Liver (tissue), 9 donors: ENCODE results near the gene LOXL4. TPM values are rescaled to one million over a fixed set of nuclear protein-coding genes. Genes with fewer than 3 reads are reported as not detected.
A peak's percentile ranks its signal among the peaks of the same experiment; 100 is the strongest.

Experiments
- DNase-seq: peaks from one replicate; pipeline ENCODE4 v3.0.0-alpha.2; 2017; ENCODE audit warnings: low spot score
- H3K27ac ChIP-seq, 2 donors: one replicate each; pipeline ENCODE4 v1.7.0; 2013; ENCODE audit warnings: inconsistent platforms in 2 of 2, low read length in 2 of 2, control low read depth in 1 of 2, low read depth in 1 of 2, mild to moderate bottlenecking in 1 of 2
- H3K27me3 ChIP-seq, 4 donors: one replicate each; pipeline versions ENCODE4 v1.6.1 to v1.7.0; 2013; ENCODE audit warnings: low read length in 3 of 4, inconsistent platforms in 1 of 4, mild to moderate bottlenecking in 1 of 4, moderate library complexity in 1 of 4; ENCODE audit not compliant: control insufficient read depth in 4 of 4, insufficient read depth in 4 of 4
- H3K36me3 ChIP-seq, 4 donors: one replicate each; pipeline versions ENCODE4 v1.6.1 to v1.7.0; 2013; ENCODE audit warnings: low read length in 3 of 4, mild to moderate bottlenecking in 3 of 4, low read depth in 1 of 4, moderate library complexity in 1 of 4; ENCODE audit not compliant: control insufficient read depth in 4 of 4, insufficient read depth in 3 of 4
- H3K4me1 ChIP-seq, 4 donors: one replicate each; pipeline versions ENCODE4 v1.6.1 to v1.7.0; 2013; ENCODE audit warnings: low read length in 3 of 4, mild to moderate bottlenecking in 3 of 4, moderate library complexity in 1 of 4; ENCODE audit not compliant: control insufficient read depth in 4 of 4, insufficient read depth in 4 of 4
- H3K4me3 ChIP-seq, 3 donors: one replicate each; pipeline versions ENCODE4 v1.6.1 to v1.7.0; 2013; ENCODE audit warnings: low read length in 3 of 3, control low read depth in 1 of 3, low read depth in 1 of 3, mild to moderate bottlenecking in 1 of 3
- H3K9ac ChIP-seq, 2 donors: one replicate each; pipeline ENCODE4 v1.7.0; 2013; ENCODE audit warnings: low read length in 2 of 2, mild to moderate bottlenecking in 2 of 2, moderate library complexity in 2 of 2, control low read depth in 1 of 2, low read depth in 1 of 2
- H3K9me3 ChIP-seq, 4 donors: one replicate each; pipeline versions ENCODE4 v1.6.1 to v1.7.0; 2013; ENCODE audit warnings: low read length in 3 of 4; ENCODE audit not compliant: control insufficient read depth in 4 of 4
- ATF3 ChIP-seq: IDR thresholded peaks from 2 replicates; pipeline ENCODE4 v1.6.1; 2016; ENCODE audit warnings: antibody characterized with exemption
- CTCF ChIP-seq: fragments of 150-350 bp; IDR thresholded peaks from 2 replicates; pipeline ENCODE4 v1.5.1; 2017; ENCODE audit warnings: improper control_type of control experiment, low read depth, low read length; ENCODE audit not compliant: missing input control
- EGR1 ChIP-seq, 2 donors: IDR thresholded peaks; 2 replicates each; pipeline ENCODE4 v1.6.1; 2016 to 2018; ENCODE audit warnings: antibody characterized with exemption in 2 of 2, low read depth in 2 of 2
- FOXA1 ChIP-seq: IDR thresholded peaks from 2 replicates; pipeline ENCODE4 v1.6.1; 2016; ENCODE audit warnings: antibody characterized with exemption
- FOXA2 ChIP-seq: IDR thresholded peaks from 2 replicates; pipeline ENCODE4 v1.6.1; 2016; ENCODE audit warnings: antibody characterized with exemption
- GABPA ChIP-seq, 2 donors: IDR thresholded peaks in 1 of 2; conservative IDR thresholded peaks in 1 of 2; 2 replicates each; pipeline ENCODE4 v1.6.1; 2016; ENCODE audit warnings: antibody characterized with exemption in 2 of 2, mild to moderate bottlenecking in 1 of 2, moderate library complexity in 1 of 2
- HNF4A ChIP-seq, 2 donors: conservative IDR thresholded peaks; 2 replicates each; pipeline ENCODE4 v1.6.1; 2016; ENCODE audit warnings: antibody characterized with exemption in 2 of 2, mild to moderate bottlenecking in 2 of 2
- HNF4G ChIP-seq: IDR thresholded peaks from 2 replicates; pipeline ENCODE4 v1.6.1; 2016; ENCODE audit warnings: antibody characterized with exemption
- JUND ChIP-seq, 2 donors: IDR thresholded peaks; 2 replicates each; pipeline ENCODE4 v1.6.1; 2016; ENCODE audit warnings: antibody characterized with exemption in 2 of 2
- MAX ChIP-seq: IDR thresholded peaks from 2 replicates; pipeline ENCODE4 v1.6.1; 2016; ENCODE audit warnings: antibody characterized with exemption
- RAD21 ChIP-seq, 2 donors: IDR thresholded peaks; 2 replicates each; pipeline ENCODE4 v1.6.1; 2016; ENCODE audit warnings: antibody characterized with exemption in 2 of 2, mild to moderate bottlenecking in 2 of 2
- RXRA ChIP-seq, 2 donors: IDR thresholded peaks; 2 replicates each; pipeline ENCODE4 v1.6.1; 2017 to 2018; ENCODE audit warnings: antibody characterized with exemption in 2 of 2, mild to moderate bottlenecking in 1 of 2
- SP1 ChIP-seq: IDR thresholded peaks from 2 replicates; pipeline ENCODE4 v1.6.1; 2018; ENCODE audit warnings: antibody characterized with exemption, mild to moderate bottlenecking
- YY1 ChIP-seq: IDR thresholded peaks from 2 replicates; pipeline ENCODE4 v1.6.1; 2016; ENCODE audit warnings: antibody characterized with exemption, mild to moderate bottlenecking
- ZBTB33 ChIP-seq: IDR thresholded peaks from 2 replicates; pipeline ENCODE4 v1.6.1; 2016; ENCODE audit warnings: antibody characterized with exemption
- whole genome bisulfite sequencing: extraction: QIAGEN DNeasy Blood & Tissue Kit; methylation state at CpG from one replicate; pipeline ENCODE4 v1.1.7; 2013; 5-methylcytosine and 5-hydroxymethylcytosine counted together
- polyA plus RNA-seq, 2 donors: library from polyadenylated mRNA; stranded (reverse) in 1 of 2; unstranded in 1 of 2; fragments of 200-250 nt in 1 of 2; fragments of >200 nt in 1 of 2; fragmentation: Nextera tagmentation in 1 of 2; extraction: Ambion mirVana in 1 of 2; gene quantifications; one replicate each; pipeline versions ENCODE4 v1.2.1 to v1.2.3, GENCODE V29; 2013 to 2015
- total RNA-seq, 2 donors: library from RNA; depleted of rRNA; stranded (reverse); fragments of >200 nt; gene quantifications; one replicate each; pipeline ENCODE4 v1.2.3, GENCODE V29; 2014
- donor health status: healthy.
- donor health status: healthy.
- donor health status: healthy.
- donor health status: healthy.
- donor health status: healthy.

LOXL4 gene
- total and polyA plus RNA-seq, 4 donors: 0.38 to 18.5 (median 1.0) TPM

GRCh38 chr10:98270073-98270740 is 2.2 kb upstream of the LOXL4 start:
- Histone ChIP-seq H3K9me3 (no peaks in the 10 kb centered on the region), H3K9ac (no peak overlapping the region), H3K27ac (peak overlapping the region in 1 of 2 donors; percentile 5), H3K4me3 (no peak overlapping the region), H3K36me3 (no peaks in the 10 kb centered on the region), H3K27me3 (peaks cover 0 to 3% (median 0%) of the 10 kb centered on the region in 4 donors), H3K4me1 (peaks cover 0 to 15% (median 3%) of the 10 kb centered on the region in 4 donors)
- 41% methylated on average over 10 of the region's 10 CpGs for WGBS
- TF ChIP-seq ZBTB33: no peak
- peak; percentile 51 to 58 for TF ChIP-seq RXRA (IDR thresholded peaks at IDR 0.05)
- TF ChIP-seq EGR1 (IDR thresholded peaks at IDR 0.05; ENCODE audit: low read depth in 2 of 2): no peak
- TF ChIP-seq SP1: no peak
- TF ChIP-seq GABPA (IDR thresholded peaks at IDR 0.05 in 1 of 2, conservative IDR thresholded peaks at IDR 0.05 in 1 of 2): no peak
- no peak for TF ChIP-seq HNF4G
- TF ChIP-seq ATF3: no peak
- peak; percentile 86 for TF ChIP-seq FOXA1
- no peak for TF ChIP-seq CTCF
- no peak for TF ChIP-seq YY1
- peak; percentile 93 for TF ChIP-seq FOXA2
- TF ChIP-seq RAD21 (IDR thresholded peaks at IDR 0.05): peak in 1 of 2 donors; percentile 8
- TF ChIP-seq HNF4A (conservative IDR thresholded peaks at IDR 0.05): peak in 1 of 2 donors; percentile 28
- no peak for DNase-seq

GRCh38 chr10:98269435-98269912 is 1.5 kb upstream of the LOXL4 start:
- no peak for TF ChIP-seq MAX
- no peak for TF ChIP-seq SP1
- peak in 1 of 2 donors; percentile 24 for TF ChIP-seq RXRA (IDR thresholded peaks at IDR 0.05)
- no peak for TF ChIP-seq HNF4A (conservative IDR thresholded peaks at IDR 0.05)
- peak; percentile 68 to 77 for TF ChIP-seq JUND (IDR thresholded peaks at IDR 0.05)
- Histone ChIP-seq H3K9ac (no peak overlapping the region), H3K4me3 (no peak overlapping the region), H3K27me3 (peaks cover 0 to 3% (median 0%) of the 10 kb centered on the region in 4 donors), H3K36me3 (no peaks in the 10 kb centered on the region), H3K4me1 (peaks cover 0 to 15% (median 3%) of the 10 kb centered on the region in 4 donors), H3K9me3 (no peaks in the 10 kb centered on the region), H3K27ac (peak overlapping the region; percentile 5 to 8)
- 22% methylated on average over 8 of the region's 8 CpGs for WGBS
- DNase-seq: no peak
